ENCODE data around the gene CNR2. TPM values are rescaled to one million over a fixed set of nuclear protein-coding genes. Genes with fewer than 3 reads are reported as not detected.

CNR2 gene
- total and polyA plus RNA-seq, 2 experiments from 2014 or later, result not detected

DNA sequence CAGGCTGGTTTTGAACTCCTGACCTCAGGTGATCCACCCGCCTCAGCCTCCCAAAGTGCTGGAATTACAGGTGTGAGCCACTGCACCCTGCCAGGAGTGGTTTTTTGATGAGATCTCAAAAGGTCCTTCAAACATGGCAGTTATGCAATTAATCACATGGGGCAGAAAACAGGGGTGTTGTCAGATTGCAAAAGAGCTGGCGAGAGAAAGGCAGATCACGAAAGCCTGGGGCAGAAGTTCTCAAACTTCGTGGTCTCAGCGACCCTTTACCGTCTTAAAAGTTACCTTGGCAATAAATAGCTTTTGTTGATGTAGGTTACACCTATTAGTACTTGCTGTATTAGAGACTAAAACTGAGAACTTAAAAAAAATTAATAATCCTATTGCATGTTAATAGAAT lies 16.1 kb downstream of the CNR2 start:
- TF ChIP-seq NANOG (IDR thresholded peaks at IDR 0.05; ENCODE audit: borderline replicate concordance) (no peak), ZNF331 (CRISPR knock-in tag; IDR thresholded peaks at IDR 0.05; ENCODE audit: low read depth) (no peak), EZH2phosphoT487 (IDR thresholded peaks at IDR 0.05; ENCODE audit: unreplicated experiment) (no peak), POLR2AphosphoS5 (IDR thresholded peaks at IDR 0.05; ENCODE audit: low read depth) (no peak), JUNB (IDR thresholded peaks at IDR 0.05; ENCODE audit: unreplicated experiment) (no peak), STAT1 (IDR thresholded peaks at IDR 0.05; ENCODE audit: unreplicated experiment) (no peak)
- TF ChIP-seq, protein P1, sequence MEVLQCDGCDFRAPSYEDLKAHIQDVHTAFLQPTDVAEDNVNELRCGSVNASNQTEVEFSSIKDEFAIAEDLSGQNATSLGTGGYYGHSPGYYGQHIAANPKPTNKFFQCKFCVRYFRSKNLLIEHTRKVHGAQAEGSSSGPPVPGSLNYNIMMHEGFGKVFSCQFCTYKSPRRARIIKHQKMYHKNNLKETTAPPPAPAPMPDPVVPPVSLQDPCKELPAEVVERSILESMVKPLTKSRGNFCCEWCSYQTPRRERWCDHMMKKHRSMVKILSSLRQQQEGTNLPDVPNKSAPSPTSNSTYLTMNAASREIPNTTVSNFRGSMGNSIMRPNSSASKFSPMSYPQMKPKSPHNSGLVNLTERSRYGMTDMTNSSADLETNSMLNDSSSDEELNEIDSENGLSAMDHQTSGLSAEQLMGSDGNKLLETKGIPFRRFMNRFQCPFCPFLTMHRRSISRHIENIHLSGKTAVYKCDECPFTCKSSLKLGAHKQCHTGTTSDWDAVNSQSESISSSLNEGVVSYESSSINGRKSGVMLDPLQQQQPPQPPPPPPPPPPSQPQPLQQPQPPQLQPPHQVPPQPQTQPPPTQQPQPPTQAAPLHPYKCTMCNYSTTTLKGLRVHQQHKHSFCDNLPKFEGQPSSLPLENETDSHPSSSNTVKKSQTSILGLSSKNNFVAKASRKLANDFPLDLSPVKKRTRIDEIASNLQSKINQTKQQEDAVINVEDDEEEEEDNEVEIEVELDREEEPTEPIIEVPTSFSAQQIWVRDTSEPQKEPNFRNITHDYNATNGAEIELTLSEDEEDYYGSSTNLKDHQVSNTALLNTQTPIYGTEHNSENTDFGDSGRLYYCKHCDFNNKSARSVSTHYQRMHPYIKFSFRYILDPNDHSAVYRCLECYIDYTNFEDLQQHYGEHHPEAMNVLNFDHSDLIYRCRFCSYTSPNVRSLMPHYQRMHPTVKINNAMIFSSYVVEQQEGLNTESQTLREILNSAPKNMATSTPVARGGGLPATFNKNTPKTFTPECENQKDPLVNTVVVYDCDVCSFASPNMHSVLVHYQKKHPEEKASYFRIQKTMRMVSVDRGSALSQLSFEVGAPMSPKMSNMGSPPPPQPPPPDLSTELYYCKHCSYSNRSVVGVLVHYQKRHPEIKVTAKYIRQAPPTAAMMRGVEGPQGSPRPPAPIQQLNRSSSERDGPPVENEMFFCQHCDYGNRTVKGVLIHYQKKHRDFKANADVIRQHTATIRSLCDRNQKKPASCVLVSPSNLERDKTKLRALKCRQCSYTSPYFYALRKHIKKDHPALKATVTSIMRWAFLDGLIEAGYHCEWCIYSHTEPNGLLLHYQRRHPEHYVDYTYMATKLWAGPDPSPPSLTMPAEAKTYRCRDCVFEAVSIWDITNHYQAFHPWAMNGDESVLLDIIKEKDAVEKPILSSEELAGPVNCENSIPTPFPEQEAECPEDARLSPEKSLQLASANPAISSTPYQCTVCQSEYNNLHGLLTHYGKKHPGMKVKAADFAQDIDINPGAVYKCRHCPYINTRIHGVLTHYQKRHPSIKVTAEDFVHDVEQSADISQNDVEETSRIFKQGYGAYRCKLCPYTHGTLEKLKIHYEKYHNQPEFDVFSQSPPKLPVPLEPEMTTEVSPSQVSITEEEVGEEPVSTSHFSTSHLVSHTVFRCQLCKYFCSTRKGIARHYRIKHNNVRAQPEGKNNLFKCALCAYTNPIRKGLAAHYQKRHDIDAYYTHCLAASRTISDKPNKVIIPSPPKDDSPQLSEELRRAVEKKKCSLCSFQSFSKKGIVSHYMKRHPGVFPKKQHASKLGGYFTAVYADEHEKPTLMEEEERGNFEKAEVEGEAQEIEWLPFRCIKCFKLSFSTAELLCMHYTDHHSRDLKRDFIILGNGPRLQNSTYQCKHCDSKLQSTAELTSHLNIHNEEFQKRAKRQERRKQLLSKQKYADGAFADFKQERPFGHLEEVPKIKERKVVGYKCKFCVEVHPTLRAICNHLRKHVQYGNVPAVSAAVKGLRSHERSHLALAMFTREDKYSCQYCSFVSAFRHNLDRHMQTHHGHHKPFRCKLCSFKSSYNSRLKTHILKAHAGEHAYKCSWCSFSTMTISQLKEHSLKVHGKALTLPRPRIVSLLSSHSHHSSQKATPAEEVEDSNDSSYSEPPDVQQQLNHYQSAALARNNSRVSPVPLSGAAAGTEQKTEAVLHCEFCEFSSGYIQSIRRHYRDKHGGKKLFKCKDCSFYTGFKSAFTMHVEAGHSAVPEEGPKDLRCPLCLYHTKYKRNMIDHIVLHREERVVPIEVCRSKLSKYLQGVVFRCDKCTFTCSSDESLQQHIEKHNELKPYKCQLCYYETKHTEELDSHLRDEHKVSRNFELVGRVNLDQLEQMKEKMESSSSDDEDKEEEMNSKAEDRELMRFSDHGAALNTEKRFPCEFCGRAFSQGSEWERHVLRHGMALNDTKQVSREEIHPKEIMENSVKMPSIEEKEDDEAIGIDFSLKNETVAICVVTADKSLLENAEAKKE (CRISPR knock-in tag; IDR thresholded peaks at IDR 0.05), result no peak
- TF ChIP-seq, protein P2, sequence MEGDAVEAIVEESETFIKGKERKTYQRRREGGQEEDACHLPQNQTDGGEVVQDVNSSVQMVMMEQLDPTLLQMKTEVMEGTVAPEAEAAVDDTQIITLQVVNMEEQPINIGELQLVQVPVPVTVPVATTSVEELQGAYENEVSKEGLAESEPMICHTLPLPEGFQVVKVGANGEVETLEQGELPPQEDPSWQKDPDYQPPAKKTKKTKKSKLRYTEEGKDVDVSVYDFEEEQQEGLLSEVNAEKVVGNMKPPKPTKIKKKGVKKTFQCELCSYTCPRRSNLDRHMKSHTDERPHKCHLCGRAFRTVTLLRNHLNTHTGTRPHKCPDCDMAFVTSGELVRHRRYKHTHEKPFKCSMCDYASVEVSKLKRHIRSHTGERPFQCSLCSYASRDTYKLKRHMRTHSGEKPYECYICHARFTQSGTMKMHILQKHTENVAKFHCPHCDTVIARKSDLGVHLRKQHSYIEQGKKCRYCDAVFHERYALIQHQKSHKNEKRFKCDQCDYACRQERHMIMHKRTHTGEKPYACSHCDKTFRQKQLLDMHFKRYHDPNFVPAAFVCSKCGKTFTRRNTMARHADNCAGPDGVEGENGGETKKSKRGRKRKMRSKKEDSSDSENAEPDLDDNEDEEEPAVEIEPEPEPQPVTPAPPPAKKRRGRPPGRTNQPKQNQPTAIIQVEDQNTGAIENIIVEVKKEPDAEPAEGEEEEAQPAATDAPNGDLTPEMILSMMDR (conservative IDR thresholded peaks at IDR 0.05; ENCODE audit: low read depth in 2 of 2), result no peak
- TF ChIP-seq, protein P3, sequence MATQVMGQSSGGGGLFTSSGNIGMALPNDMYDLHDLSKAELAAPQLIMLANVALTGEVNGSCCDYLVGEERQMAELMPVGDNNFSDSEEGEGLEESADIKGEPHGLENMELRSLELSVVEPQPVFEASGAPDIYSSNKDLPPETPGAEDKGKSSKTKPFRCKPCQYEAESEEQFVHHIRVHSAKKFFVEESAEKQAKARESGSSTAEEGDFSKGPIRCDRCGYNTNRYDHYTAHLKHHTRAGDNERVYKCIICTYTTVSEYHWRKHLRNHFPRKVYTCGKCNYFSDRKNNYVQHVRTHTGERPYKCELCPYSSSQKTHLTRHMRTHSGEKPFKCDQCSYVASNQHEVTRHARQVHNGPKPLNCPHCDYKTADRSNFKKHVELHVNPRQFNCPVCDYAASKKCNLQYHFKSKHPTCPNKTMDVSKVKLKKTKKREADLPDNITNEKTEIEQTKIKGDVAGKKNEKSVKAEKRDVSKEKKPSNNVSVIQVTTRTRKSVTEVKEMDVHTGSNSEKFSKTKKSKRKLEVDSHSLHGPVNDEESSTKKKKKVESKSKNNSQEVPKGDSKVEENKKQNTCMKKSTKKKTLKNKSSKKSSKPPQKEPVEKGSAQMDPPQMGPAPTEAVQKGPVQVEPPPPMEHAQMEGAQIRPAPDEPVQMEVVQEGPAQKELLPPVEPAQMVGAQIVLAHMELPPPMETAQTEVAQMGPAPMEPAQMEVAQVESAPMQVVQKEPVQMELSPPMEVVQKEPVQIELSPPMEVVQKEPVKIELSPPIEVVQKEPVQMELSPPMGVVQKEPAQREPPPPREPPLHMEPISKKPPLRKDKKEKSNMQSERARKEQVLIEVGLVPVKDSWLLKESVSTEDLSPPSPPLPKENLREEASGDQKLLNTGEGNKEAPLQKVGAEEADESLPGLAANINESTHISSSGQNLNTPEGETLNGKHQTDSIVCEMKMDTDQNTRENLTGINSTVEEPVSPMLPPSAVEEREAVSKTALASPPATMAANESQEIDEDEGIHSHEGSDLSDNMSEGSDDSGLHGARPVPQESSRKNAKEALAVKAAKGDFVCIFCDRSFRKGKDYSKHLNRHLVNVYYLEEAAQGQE (IDR thresholded peaks at IDR 0.05; ENCODE audit: unreplicated experiment), result no peak
- Histone ChIP-seq H3K4me1 (ENCODE audit: insufficient read depth) (no peaks in the 10 kb centered on the region), H3K9me2 (ENCODE audit: insufficient read depth) (no peaks in the 10 kb centered on the region), H3K36me3 (ENCODE audit: insufficient read depth) (no peaks in the 10 kb centered on the region), H3K4me2 (no peak overlapping the region), H3K4me3 (no peak overlapping the region), H3K27me3 (ENCODE audit: insufficient read depth) (peaks cover 17% of the 10 kb centered on the region; the same call in 1 of the 2 replicates), H2AFZ (no peak overlapping the region), H3F3A (replicated peaks; ENCODE audit: low read depth) (no peaks in the 10 kb centered on the region), H4K20me1 (replicated peaks; ENCODE audit: insufficient read depth) (no peaks in the 10 kb centered on the region), H3K79me2 (replicated peaks; ENCODE audit: insufficient read depth) (no peaks in the 10 kb centered on the region), H3K27ac (ENCODE audit: low read depth) (no peak overlapping the region)
- Mint-ChIP-seq H3K36me3 (ENCODE audit: low read depth) (no peaks in the 10 kb centered on the region), H3K4me3 (no peak overlapping the region), H3K27me3 (ENCODE audit: insufficient read depth, low read depth, poor library complexity) (peaks cover 10% of the 10 kb centered on the region), H3K9me3 (no peaks in the 10 kb centered on the region), H3K27ac (no peak overlapping the region), H3K4me1 (peaks cover 12% of the 10 kb centered on the region)
- DNase-seq (ENCODE audit: low spot score), result no peak
- no peak for ATAC-seq

All from GM23338 (cell line).